Activated gamma-delta T cell treated with Interleukin-2 at 50 U/mL for 16 hours (primary cell): Measurements from ENCODE around the gene NFIX.
A peak's percentile ranks its signal among the peaks of the same experiment; 100 is the strongest.

ENCODE experiments used
- DNase-seq: peaks from one replicate; pipeline ENCODE4 v3.0.0-alpha.2; 2020

The NFIX gene

DNA sequence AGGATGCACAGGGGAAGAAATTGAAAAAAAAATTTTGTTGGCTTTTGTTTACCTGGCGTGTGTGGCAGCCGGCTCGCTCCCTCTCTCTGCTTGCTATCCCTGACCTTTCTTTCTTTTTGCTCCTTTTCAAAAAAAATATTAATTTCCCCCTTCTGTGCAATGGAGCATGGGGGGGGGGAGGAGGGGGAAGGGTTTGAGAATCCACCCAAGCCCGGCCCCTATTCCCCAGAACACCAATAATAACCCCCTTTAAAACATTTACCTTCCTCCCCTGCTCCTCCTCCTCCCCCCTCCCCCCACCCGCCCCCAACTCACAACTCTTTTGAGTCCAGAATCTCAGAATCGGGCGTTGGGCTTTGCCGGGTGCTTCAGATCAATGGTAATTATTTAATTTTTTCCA lies 28.4 kb downstream of the NFIX start:
- DNase-seq: no peak

DNA sequence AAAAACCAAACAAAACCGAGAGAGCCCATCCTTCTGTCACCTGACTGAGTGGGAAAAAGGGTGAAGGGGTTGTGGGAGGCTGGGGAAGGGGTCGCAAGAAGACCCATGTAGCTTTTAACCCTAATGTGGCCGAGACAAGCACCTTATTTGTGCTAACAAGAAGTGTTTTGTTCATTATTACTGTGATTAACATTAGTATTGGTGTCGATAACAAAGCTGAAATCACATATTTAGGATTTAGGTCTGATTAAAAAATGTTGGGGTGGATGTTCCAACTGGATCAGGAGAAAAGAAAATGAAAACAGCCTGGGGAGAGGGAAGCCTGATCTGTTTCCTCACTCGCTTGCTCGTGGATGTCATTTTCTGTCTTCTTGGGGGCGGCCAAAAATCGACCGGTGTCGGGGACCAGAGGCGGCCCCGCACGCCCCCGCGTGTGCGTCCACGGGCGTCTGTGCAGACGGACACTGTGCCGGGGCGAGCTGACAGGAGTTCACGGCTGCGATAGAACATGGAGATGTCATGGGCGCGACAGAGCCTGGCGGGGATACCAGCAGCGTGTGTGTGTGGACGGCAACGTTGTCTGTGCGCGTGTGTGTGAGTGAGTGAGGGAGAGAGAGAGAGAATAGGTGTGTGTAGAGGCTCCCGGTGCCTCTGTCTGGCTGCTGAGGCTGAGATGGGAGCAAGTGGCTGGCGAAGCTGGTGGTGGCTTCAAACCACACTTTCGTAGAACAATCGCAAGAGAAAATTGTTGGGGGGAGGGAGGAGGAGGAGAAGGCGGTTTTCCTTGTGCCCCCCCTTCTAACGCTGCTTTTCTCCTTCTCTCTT lies 29.1 kb downstream of the NFIX start:
- no peak for DNase-seq

DNA sequence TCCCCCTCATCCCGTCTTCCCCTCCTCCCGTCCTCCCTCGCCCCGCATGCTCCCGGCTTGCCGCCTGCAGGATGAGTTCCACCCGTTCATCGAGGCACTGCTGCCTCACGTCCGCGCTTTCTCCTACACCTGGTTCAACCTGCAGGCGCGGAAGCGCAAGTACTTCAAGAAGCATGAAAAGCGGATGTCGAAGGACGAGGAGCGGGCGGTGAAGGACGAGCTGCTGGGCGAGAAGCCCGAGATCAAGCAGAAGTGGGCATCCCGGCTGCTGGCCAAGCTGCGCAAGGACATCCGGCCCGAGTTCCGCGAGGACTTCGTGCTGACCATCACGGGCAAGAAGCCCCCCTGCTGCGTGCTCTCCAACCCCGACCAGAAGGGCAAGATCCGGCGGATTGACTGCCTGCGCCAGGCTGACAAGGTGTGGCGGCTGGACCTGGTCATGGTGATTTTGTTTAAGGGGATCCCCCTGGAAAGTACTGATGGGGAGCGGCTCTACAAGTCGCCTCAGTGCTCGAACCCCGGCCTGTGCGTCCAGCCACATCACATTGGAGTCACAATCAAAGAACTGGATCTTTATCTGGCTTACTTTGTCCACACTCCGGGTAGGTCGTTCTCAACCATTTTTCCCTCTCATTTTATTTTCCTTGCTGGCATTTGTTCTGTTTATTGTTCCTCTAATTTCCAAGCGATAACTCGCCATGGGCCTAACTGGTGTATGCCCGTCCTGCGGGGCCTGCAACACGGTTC lies 29.8 kb downstream of the NFIX start:
- DNase-seq: no peak

DNA sequence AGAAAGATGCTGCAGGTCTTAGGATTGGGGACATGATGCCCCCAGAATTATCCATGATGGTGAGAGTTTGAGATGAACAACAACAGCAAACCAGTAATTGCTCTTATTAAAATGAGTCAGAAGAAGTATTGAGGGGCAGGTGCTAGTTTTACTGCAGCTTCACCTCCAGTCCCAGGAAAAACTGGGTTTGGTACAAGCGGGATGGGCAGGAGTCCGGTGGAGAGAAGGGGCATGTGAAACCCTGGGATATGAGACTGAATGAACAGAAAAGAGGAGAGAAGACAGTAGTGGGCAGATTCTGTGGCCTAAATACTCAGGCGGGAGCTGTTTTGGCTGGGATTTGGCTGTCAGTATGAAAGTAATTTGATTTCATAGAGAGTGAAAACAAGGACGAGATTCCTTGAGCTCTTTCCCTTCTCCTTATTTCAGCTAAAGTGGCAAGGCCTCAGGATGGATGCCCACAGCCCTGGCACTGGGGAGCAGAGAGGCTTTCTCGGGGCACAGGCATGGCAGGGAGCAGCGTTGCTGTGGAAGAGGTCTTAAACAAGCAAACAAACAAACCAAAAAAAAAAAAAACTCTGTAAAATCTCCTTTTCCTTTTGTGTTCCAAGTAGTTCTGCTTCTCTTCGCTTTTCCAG lies 30.7 kb downstream of the NFIX start:
- DNase-seq: no peak

DNA sequence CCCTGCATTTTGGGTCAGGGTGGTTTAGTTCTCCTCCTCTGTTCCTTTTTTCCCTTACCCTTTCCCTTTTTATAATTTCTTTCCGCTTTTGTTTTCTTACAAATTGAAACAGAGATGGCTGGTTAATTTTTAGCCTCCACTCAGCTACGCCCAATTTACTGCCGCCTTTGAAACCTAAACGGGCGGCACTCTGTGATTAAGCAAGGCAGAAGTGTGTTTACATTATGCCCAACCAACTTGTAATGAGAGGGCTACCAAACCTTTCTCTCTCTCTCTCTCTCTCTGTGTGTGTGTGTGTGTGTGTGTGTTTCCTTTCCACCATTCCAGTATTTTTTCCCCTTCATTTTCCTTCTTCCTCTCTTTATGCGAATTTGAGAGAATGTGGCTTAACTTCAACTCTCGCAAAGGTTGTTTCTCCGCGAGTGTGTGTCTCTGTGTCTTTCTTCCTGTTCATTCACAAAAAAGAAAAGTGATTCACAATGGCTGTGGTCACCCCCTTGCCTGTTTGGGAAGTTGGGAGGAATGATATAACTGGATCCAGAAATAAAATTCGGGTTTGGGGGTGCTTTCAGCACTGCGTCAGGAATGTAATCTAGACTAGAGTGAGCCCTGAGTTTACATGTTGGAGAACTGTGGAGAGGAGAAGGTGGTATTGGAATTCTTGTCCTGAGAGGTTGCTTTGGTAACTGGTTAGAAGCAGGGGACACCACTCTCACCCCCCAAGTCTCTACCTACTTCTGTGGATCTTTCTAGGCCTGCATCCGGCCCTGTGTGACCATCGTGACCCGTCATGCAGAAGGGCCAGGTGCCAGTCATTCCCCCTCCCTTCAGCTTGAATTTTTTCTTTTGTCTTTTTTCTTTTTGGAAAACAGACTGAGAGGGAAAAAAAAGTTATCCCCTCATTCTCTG lies 31.4 kb downstream of the NFIX start:
- no peak for DNase-seq

DNA sequence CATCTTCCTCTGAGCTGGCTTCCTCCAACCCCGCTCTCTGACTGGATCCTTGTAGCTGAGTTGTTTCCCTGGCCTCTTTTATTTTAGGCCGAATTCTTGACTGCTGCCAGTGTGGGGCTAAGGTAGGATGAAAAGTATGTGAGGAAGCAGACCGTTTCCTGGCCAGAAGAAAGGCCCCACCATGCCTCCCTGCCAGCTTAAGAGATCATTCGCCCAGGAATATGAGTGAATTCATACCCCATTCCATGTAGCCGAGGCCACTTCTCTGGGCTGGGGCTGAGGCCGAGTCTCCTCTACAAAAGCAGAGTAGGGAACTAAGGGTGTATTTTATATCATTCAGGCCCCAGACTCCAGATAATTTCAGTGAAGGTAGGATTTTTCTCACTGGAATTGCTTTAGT lies 32.3 kb downstream of the NFIX start:
- no peak for DNase-seq

DNA sequence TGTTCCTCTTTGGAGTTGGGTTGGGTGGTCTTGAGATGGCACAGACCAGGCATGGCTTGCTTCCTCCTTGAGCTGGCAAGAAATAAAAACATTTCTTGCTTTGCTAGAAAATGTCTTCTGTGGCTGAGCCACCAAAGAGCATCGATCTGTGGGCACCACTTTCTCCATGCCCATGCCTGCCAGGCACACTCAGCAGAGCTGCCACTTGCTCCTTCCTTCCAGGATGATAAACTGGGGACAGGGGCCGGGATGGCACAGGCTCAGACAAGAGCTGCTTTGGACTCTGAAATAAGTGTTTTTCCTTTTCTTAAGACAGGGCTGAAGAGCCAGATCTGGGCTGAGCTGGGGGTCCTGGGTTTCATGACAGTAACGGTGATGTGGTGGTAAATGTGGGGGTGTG lies 32.8 kb downstream of the NFIX start:
- no peak for DNase-seq

DNA sequence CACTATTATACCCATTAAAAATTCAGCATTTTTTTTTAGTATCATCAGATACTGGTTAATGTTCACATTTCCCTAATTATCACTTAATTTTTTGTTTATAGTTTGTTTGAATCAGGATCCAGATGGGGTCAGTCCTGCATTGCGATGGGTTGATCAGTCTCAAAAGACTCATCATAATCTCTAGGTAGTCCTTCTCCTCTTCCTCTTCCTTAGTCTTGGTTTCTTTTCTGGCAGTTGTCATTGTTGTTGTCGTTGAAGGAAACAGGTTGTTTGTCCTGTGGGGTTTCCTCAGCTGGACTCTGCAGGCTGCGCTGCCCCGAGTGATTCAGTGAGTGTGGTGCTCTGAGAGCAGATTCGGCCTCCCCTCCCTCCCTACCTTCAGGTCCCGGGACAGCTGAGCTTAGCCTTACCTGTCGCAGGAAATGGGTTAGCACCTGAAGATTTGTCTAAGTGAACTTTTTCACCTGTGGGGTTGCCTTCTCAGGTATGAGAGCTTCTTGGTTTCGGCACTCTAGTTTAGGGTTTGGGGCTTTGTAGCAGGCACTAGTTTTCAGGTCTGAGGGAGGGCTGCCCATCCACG lies 34.1 kb downstream of the NFIX start:
- DNase-seq: no peak

DNA sequence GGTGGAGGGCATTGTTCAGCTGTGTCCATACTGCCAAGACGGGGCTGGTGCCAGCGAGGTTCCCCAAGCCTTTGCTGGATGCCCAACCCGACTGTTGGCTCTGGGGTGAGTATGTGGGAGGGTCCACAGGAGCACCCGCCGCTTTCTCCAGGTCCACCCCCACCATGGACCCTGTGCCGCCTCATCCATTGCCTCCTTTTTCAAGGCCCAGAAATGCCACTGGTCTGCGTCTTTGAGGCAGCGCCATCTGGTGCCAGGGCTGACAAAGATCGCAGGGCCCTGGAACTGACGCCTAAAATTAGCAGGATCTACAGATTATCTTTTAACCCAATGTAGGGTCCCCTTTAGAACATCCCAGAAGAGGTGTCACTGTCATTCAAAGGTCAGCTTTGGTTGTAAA lies 34.6 kb downstream of the NFIX start:
- no peak for DNase-seq

DNA sequence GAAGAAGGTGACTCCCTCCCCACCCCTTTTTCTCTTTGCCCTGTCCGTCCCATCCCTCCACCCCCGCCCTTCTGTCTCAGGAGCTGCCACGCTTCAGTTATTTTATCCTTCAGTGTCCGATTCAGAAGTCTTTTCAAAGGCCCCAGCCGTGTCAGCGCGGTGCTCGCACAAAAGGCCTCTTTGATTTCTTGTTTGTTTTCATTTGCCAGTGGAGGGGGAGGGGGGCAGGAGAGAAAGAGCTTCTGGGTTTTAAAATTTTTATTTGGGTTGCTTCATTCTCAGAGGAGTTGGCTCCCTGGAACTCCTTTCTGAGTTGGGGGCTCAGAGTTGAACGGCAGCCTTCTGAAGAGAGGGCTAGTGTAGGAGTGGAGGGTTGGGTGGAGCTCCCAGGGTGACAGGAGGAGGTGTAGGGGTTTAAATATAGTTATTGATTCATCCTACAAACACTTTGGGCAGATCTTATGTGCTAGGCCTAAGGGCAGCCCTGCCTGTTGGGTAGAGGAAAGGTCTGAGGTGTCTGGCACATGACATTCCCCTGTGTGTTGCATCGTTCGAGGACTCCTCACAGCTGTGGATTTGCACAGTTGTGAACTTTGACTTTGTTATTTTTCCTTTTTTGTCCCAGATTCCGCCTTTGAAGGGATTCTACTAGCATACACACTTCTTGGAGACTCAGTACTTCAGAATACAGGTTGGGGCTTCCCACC lies 36.8 kb downstream of the NFIX start:
- DNase-seq: no peak

DNA sequence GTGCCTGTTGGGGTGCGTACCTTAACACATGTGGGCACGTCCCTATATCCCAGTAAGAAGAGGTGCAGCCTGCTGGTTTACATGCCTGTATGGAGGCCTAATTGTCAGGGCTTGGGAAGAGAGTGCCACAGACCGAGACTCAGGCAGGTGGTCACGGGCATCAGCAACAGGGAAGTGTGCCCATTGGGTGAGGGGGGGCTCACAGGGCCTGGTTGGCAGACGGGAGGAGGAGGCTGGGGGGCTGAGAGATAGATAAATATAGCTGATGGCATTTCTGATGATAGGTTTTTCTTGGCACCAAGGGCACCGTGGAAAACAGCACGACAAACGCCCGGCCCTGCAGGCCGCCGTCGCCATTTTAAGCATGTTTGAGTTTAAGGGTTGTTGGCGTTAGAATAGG lies 37.6 kb downstream of the NFIX start:
- no peak for DNase-seq

DNA sequence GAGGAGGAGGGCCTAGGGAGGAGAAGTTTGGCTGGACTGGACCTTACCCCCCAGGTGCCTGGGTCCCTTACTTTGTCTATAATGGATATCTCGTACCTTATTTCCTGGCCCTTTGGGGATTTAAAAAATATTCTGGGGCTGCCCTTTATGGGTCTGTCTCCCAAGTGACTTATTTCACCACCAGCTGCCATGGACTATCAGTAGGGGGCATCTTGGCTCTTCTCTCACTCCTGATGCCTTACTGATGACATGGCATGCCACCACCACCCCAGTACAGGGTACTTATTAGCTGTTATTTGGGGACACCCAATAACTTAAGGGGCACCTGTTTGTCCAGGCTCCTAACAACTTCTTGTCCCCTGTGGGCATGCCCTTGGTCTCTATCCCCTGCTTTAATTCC lies 38.0 kb downstream of the NFIX start:
- DNase-seq: no peak

DNA sequence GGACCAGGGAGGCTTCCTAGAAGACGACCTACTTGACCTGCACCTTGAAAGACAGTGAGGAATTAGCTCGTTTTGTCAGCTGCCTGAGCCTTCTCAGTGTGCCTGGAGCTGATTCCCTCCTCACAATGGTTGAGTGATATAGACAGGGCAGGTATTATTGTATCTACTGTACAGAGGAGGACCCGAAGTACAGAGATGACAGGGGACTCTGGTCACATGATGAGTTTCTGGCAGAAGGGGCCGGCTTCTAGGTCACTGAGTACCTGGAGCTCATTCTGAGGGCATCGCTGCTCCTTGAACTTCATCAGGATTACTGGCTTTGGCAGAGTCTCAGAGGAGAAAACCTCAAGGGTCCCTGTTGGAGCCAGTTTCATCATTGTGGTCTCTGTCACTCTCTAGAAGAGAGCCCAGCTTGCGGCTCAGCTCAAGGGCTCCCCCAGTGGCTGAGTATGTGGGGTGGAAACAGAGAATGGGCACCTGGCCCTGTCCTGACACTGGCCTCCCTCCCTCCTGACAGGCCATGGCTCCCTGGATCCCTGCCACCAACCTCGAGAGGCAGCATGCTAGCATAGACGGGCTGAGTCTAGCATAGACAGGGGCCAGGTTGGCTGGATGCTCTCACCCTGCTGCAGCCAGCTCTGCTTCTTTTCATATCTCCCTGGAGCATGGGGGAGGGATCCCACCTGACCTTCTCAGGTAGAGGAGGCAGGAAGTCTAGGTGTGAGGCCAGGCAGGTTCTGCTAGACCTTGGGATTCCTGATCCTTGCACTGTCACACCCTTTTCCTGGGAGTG lies 38.7 kb downstream of the NFIX start:
- DNase-seq: peak; percentile 40

DNA sequence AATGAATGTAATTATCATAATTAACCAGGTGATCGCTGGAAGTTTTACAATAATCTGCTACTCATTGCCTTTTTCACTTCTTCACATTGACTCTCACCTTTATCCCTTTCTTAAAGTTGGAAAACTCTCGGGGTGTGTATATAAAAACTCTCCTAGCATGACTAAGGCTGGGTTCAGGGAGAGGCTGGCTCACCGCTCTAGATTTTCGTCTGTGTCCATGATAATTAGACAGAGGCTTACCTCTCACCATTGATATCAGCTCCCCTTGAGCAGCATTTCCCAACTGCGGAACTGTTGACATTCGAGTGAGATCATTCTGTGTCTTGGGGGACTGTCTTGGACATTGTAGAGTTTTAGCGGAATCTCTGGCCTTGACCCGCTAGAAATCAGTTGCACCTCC lies 39.4 kb downstream of the NFIX start:
- no peak for DNase-seq

DNA sequence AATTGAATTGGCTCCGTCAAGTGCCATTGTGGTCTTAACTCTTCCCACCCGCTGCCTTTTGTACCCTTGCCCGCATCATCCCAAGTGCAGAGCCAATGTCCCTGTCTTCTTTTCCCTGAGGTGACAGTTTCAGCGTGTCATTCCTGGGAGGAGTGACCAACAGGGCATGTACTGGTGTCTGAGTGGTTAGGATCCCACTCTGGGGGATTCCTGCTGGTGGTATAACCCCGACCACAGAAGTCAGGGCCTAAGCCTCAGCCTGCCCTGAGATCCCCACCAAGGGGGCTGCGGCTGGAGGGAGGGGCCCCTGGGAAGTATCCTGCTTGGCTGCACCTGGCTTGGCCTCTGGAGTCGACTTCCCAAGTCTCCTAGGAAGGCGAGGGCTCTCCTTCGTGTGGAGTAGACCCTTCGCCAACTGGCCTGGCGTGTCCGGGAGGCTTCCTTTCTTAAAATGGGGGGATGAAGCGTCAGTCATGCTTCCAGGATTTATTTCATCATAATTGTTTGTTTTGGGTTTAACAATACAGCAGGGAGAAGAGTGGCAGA lies 40.6 kb downstream of the NFIX start:
- DNase-seq: no peak

DNA sequence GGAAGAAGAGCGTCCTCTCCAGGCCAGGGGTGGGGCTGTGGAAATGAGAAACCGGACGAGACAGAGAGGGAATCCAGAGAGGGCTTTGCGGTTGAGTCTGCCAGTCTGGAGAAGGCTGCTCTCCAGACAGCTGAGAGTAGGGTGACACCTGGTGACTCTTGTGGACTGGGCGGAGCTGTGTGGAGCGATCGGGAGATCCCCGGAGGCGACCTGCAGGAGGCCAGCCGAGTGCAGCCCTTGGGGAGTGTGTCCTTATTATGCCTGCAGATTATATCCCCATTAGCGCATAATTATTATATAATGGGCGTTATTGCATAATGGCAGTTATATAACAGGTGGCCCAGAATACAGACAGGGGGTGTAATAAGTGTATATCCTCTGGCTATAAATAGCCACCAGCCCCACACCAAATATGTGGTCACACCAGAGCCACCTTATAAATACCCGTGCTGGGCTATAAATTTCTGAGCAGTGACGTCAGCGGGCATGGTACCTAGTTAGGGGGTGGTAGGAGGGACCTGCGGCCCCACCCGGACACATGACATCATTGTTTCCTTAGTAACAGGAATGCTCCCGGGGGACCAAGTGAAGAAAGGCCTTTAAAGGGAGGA lies 41.2 kb downstream of the NFIX start:
- DNase-seq: no peak

DNA sequence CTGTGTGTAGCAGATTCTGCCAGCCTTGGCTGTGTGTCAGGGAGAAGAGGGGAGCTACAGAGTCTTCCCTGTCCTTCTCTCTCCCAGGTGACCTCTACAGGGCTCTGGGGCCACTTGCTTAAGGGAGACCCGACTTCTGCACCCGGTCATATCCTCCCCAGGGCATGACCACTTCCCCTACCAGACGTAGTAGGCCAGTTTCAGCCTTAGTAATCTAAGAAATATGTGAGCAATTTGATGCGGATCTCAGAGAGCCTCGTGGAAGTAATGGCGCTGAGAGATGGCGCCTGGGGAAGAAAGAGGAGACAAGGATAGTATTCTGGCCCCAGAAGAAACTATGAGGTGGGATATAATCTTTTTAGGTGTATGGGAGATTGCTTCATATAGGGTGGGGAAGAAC lies 41.9 kb downstream of the NFIX start:
- no peak for DNase-seq

DNA sequence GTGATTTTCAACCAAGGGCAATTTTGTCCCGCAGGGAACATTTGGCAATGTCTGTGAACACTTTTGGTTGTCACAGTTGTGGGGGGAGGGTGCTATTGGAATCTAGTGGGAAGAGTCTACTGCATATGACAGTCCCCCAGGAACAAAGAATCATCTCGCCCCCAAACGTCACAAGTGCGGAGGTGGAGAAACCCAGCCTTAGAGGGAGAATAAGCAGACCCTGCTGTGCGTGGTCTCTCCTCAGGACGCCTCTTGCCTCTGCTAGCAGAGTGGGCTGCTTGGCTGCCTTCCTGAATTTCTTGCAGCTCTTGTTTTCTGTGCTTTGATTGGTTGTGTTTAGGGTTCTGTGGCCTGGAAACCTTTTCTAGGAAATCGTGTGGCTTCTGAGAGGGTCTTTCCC lies 42.5 kb downstream of the NFIX start:
- DNase-seq: no peak

DNA sequence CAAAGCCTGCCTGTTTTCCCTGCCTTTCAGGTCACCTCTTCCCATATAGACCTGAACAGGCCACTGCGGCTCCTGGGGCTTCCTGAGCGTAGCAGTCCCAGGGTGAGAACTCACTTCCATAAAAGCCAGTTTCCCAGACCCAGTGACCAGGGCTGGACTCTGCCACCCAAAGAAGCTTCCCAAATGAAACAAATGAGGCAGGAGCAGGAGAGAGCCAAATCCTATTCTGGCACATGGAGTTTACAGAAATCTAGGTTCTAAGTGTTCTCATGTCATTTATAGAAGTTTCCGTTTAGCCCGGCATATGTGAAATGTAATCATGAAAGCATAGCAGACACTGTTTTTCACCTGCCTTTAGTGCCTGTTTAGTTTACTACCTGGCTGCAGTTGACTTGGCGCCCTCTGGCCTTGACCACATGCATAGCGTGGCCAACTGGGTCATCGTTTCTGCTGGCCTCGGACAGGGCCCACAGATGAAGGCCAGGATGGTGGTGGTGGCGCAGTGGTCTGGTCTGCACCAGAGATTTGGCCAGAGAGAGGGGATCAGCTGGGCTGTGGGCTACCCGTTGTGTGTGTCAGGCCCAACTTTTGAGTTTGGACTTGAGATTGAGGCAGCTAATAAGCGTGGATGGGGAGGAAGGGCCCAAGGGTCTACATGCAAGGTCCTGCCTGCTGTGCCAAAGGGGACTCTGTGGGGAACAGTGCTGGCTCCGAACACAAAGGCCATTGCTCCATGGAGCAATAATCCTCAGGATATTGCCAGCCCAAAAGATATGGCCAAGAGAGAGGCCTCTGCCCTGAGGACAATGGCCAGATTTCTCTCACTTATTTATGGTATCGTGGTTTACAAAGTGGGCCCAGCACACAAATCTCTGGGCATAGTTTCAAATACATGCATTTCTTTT lies 43.3 kb downstream of the NFIX start:
- DNase-seq: no peak
